T-helper 2 cell (primary cell): ENCODE measurements around the gene WFS1.

ENCODE experiments used
- DNase-seq, 5 experiments: peaks; one replicate each; pipeline versions ENCODE4 v3.0.0 to v3.0.0-alpha.2; 2012 to 2022

Gene WFS1

GRCh38 chr4:6301051-6301731, 31.5 kb downstream of the WFS1 start:
- DNase-seq = no peak

GRCh38 chr4:6301732-6302442, 32.2 kb downstream of the WFS1 start:
- no peak for DNase-seq

- no peak for DNase-seq
These were observed 33.2 kb downstream of the WFS1 start for GRCh38 chr4:6302869-6303268.

GRCh38 chr4:6303943-6304342, 34.3 kb downstream of the WFS1 start:
- DNase-seq = no peak

GRCh38 chr4:6306299-6306698, 36.6 kb downstream of the WFS1 start:
- DNase-seq = no peak

GRCh38 chr4:6307230-6307629, 37.6 kb downstream of the WFS1 start:
- DNase-seq = no peak

GRCh38 chr4:6307891-6308290, 38.2 kb downstream of the WFS1 start:
- no peak for DNase-seq

- no peak for DNase-seq
These were observed 39.4 kb downstream of the WFS1 start for GRCh38 chr4:6308899-6309643.

GRCh38 chr4:6309777-6310176, 40.1 kb downstream of the WFS1 start:
- DNase-seq = no peak

- no peak for DNase-seq
These were observed 43.6 kb downstream of the WFS1 start for GRCh38 chr4:6313216-6313615.

GRCh38 chr4:6316461-6317003, 46.9 kb downstream of the WFS1 start:
- no peak for DNase-seq

GRCh38 chr4:6318206-6318605, 48.6 kb downstream of the WFS1 start:
- no peak for DNase-seq

- DNase-seq = no peak
These were observed 50.0 kb downstream of the WFS1 start for GRCh38 chr4:6319530-6320150.

GRCh38 chr4:6320663-6321062, 51.0 kb downstream of the WFS1 start:
- no peak for DNase-seq

- no peak for DNase-seq
These were observed 51.7 kb downstream of the WFS1 start for GRCh38 chr4:6321361-6321760.

GRCh38 chr4:6322067-6322760, 52.6 kb downstream of the WFS1 start:
- DNase-seq = no peak

- DNase-seq = no peak
These were observed 53.3 kb downstream of the WFS1 start for GRCh38 chr4:6322761-6323566.

GRCh38 chr4:6324461-6324998, 54.9 kb downstream of the WFS1 start:
- DNase-seq = no peak

GRCh38 chr4:6324999-6325787, 55.5 kb downstream of the WFS1 start:
- no peak for DNase-seq

- DNase-seq = no peak
These were observed 56.2 kb downstream of the WFS1 start for GRCh38 chr4:6325788-6326290.
